ENCODE data around the gene GALR3. TPM values are rescaled to one million over a fixed set of nuclear protein-coding genes. Genes with fewer than 3 reads are reported as not detected.

The GALR3 gene
- total and polyA plus RNA-seq, 8 donors: not detected

- DNase-seq (no peak), ATAC-seq (no peak)
- Histone ChIP-seq H3K27me3 (no peaks in the 10 kb centered on the region), H3K36me3 (peaks cover 0 to 5% of the 10 kb centered on the region in 2 donors), H3K4me1 (peaks cover 21 to 43% of the 10 kb centered on the region in 2 donors), H3K9me3 (no peaks in the 10 kb centered on the region), H3K4me3 (no peak overlapping the region), H3K27ac (no peak overlapping the region)
- TF ChIP-seq CTCF (IDR thresholded peaks at IDR 0.05): no peak
- intact Hi-C loops (cut with DNase I): no loop called here
Observed at GRCh38 chr22:37846433-37846832, 23.3 kb downstream of the GALR3 start.

- no peak for ATAC-seq
- peaks cover 0 to 27% of the 10 kb centered on the region in 2 donors for H3K36me3 ChIP-seq
- intact Hi-C loops (cut with DNase I): no loop called here
Observed at GRCh38 chr22:37848587-37849088, 25.5 kb downstream of the GALR3 start.

GRCh38 chr22:37849089-37849751 is 26.0 kb downstream of the GALR3 start, which contains the start of gene EIF3L:
Gene EIF3L (plus strand): TSS chr22:37849419. CDS start chr22:37849450, 31 bp downstream.
- H3K4me1 ChIP-seq: peaks cover 9 to 32% of the 10 kb centered on the region in 2 donors
- DNase-seq: peak; percentile 86 to 98 (median 92)
- peak; percentile 92 for ATAC-seq
- TF ChIP-seq CTCF (IDR thresholded peaks at IDR 0.05): no peak
- no peaks in the 10 kb centered on the region for H3K9me3 ChIP-seq
- peak within 1 kb of the TSS; percentile 71 to 80 for H3K4me3 ChIP-seq
- H3K36me3 ChIP-seq: peaks cover 0 to 33% of the 10 kb centered on the region in 2 donors
- H3K27ac ChIP-seq: peak within 1 kb of the TSS; percentile 89 to 90
- intact Hi-C loops (cut with DNase I): no loop called here
- no peaks in the 10 kb centered on the region for H3K27me3 ChIP-seq

More at GRCh38 chr22:37848587-37849088, 25.5 kb downstream of the GALR3 start:
- peak in 1 of 4 donors; percentile 5 for DNase-seq
- Histone ChIP-seq H3K27me3 (no peaks in the 10 kb centered on the region), H3K4me3 (peak overlapping the region; percentile 71 to 80), H3K4me1 (peaks cover 9 to 32% of the 10 kb centered on the region in 2 donors), H3K9me3 (no peaks in the 10 kb centered on the region), H3K27ac (peak overlapping the region; percentile 89 to 90)
- TF ChIP-seq CTCF (IDR thresholded peaks at IDR 0.05): no peak

- no peak for ATAC-seq
- intact Hi-C loops (cut with DNase I): no loop called here
- no peak for DNase-seq
- no peaks in the 10 kb centered on the region for H3K27me3 ChIP-seq
- no peak for TF ChIP-seq CTCF (IDR thresholded peaks at IDR 0.05)
- no peaks in the 10 kb centered on the region for H3K9me3 ChIP-seq
- peaks cover 0 to 49% of the 10 kb centered on the region in 2 donors for H3K36me3 ChIP-seq
- H3K4me1 ChIP-seq: peaks cover 9 to 32% of the 10 kb centered on the region in 2 donors
- H3K27ac ChIP-seq: no peak overlapping the region
- no peak overlapping the region for H3K4me3 ChIP-seq
Observed at GRCh38 chr22:37850801-37851200, 27.6 kb downstream of the GALR3 start.

- H3K4me1 ChIP-seq: peaks cover 9 to 32% of the 10 kb centered on the region in 2 donors
- no peaks in the 10 kb centered on the region for H3K27me3 ChIP-seq
- DNase-seq (no peak), ATAC-seq (no peak)
- no peak for TF ChIP-seq CTCF (IDR thresholded peaks at IDR 0.05)
- peaks cover 0 to 65% of the 10 kb centered on the region in 2 donors for H3K36me3 ChIP-seq
- intact Hi-C loops (cut with DNase I): no loop called here
- no peak overlapping the region for H3K4me3 ChIP-seq
- H3K9me3 ChIP-seq: no peaks in the 10 kb centered on the region
- no peak overlapping the region for H3K27ac ChIP-seq
Observed at GRCh38 chr22:37852418-37852817, 29.2 kb downstream of the GALR3 start.
